ENCODE results near the gene TRIP6.
"Not testable (repeated sequence)": the region's sequence is repeated elsewhere in the genome, so short reads cannot be mapped to it uniquely, and the experiment has no call there.

The TRIP6 gene

GRCh38 chr7:100897772-100898454 is 30.7 kb downstream of the TRIP6 start:
- no peak overlapping the region for H3K4me3 ChIP-seq (ENCODE audit: low read depth, low read length)
- DNase-seq (ENCODE audit: low read depth) = no peak

- no peak overlapping the region for H3K4me3 ChIP-seq (ENCODE audit: low read depth, low read length)
- no peak for DNase-seq (ENCODE audit: low read depth)
Measured at GRCh38 chr7:100899432-100899831, 32.2 kb downstream of the TRIP6 start.

GRCh38 chr7:100900978-100901377 is 33.8 kb downstream of the TRIP6 start:
- DNase-seq (ENCODE audit: low read depth) = no peak
- no peak overlapping the region for H3K4me3 ChIP-seq (ENCODE audit: low read depth, low read length)

- DNase-seq (ENCODE audit: low read depth) = no peak
- no peak overlapping the region for H3K4me3 ChIP-seq (ENCODE audit: low read depth, low read length)
Measured at GRCh38 chr7:100901921-100902332, 34.7 kb downstream of the TRIP6 start.

- no peak for DNase-seq (ENCODE audit: low read depth)
- no peak overlapping the region for H3K4me3 ChIP-seq (ENCODE audit: low read depth, low read length)
Measured at GRCh38 chr7:100902638-100903037, 35.5 kb downstream of the TRIP6 start.

- DNase-seq (ENCODE audit: low read depth) = no peak
- H3K4me3 ChIP-seq (ENCODE audit: low read depth, low read length) = no peak overlapping the region
Measured at GRCh38 chr7:100908512-100908911, 41.3 kb downstream of the TRIP6 start.

GRCh38 chr7:100910443-100910842 is 43.3 kb downstream of the TRIP6 start:
- DNase-seq (ENCODE audit: low read depth); H3K4me3 ChIP-seq (ENCODE audit: low read depth, low read length): not testable (repeated sequence)

GRCh38 chr7:100911484-100911883 is 44.3 kb downstream of the TRIP6 start:
- H3K4me3 ChIP-seq (ENCODE audit: low read depth, low read length) = no peak overlapping the region
- DNase-seq (ENCODE audit: low read depth) = no peak

- no peak for DNase-seq (ENCODE audit: low read depth)
Measured at GRCh38 chr7:100914208-100914878, 47.2 kb downstream of the TRIP6 start.

GRCh38 chr7:100914879-100915447 is 47.8 kb downstream of the TRIP6 start:
- DNase-seq (ENCODE audit: low read depth) = no peak
- H3K4me3 ChIP-seq (ENCODE audit: low read depth, low read length) = no peak overlapping the region

More at GRCh38 chr7:100914208-100914878, 47.2 kb downstream of the TRIP6 start:
- no peak overlapping the region for H3K4me3 ChIP-seq (ENCODE audit: low read depth, low read length)

GRCh38 chr7:100919335-100919734 is 52.1 kb downstream of the TRIP6 start:
- H3K4me3 ChIP-seq (ENCODE audit: low read depth, low read length); DNase-seq (ENCODE audit: low read depth): not testable (repeated sequence)

- not testable (repeated sequence) for DNase-seq (ENCODE audit: low read depth); H3K4me3 ChIP-seq (ENCODE audit: low read depth, low read length)
Measured at GRCh38 chr7:100919779-100920437, 52.7 kb downstream of the TRIP6 start.

- DNase-seq (ENCODE audit: low read depth) = no peak
- no peak overlapping the region for H3K4me3 ChIP-seq (ENCODE audit: low read depth, low read length)
Measured at GRCh38 chr7:100921039-100921438, 53.9 kb downstream of the TRIP6 start.
